DMS153 treated with DMSO at 0.1 percent for 48 hours (cell line): Measurements from ENCODE around the gene SAPCD1.

ENCODE experiments used
- DNase-seq: peaks from one replicate; lab custom pipeline; 2025; ENCODE audit not compliant: unreplicated experiment; lab: John Stamatoyannopoulos, UW

SAPCD1 gene

GRCh38 chr6:31749301-31750036 lies 13.0 kb upstream of the SAPCD1 start:
- DNase-seq, result no peak

GRCh38 chr6:31750411-31751022 lies 11.9 kb upstream of the SAPCD1 start:
- DNase-seq, result no peak

- no peak for DNase-seq
Measured at GRCh38 chr6:31752739-31753319, 9.6 kb upstream of the SAPCD1 start.

- DNase-seq, result no peak
Measured at GRCh38 chr6:31758281-31758680, 4.2 kb upstream of the SAPCD1 start.

- DNase-seq, result no peak
Measured at GRCh38 chr6:31760790-31761189, 1.7 kb upstream of the SAPCD1 start.

GRCh38 chr6:31761343-31761742 lies 1.1 kb upstream of the SAPCD1 start:
- DNase-seq, result no peak

GRCh38 chr6:31762878-31763618 lies 592 bp downstream of the SAPCD1 start:
- no peak for DNase-seq

GRCh38 chr6:31763619-31763940 lies 1.1 kb downstream of the SAPCD1 start:
- DNase-seq, result no peak

- no peak for DNase-seq
Measured at GRCh38 chr6:31764198-31764597, 1.7 kb downstream of the SAPCD1 start.

- DNase-seq, result no peak
Measured at GRCh38 chr6:31765559-31765909, 3.1 kb downstream of the SAPCD1 start.

- no peak for DNase-seq
Measured at GRCh38 chr6:31765910-31766794, 3.7 kb downstream of the SAPCD1 start.

- DNase-seq, result no peak
Measured at GRCh38 chr6:31767096-31767645, 4.7 kb downstream of the SAPCD1 start.

GRCh38 chr6:31768363-31769257 lies 6.2 kb downstream of the SAPCD1 start:
- DNase-seq, result no peak

GRCh38 chr6:31769684-31770371 lies 7.4 kb downstream of the SAPCD1 start:
- peak; percentile 36 for DNase-seq

- DNase-seq, result no peak
Measured at GRCh38 chr6:31770860-31771259, 8.4 kb downstream of the SAPCD1 start.

GRCh38 chr6:31771992-31772358 lies 9.5 kb downstream of the SAPCD1 start:
- DNase-seq, result no peak

- no peak for DNase-seq
Measured at GRCh38 chr6:31775184-31775583, 12.7 kb downstream of the SAPCD1 start.

GRCh38 chr6:31775633-31776484 lies 13.4 kb downstream of the SAPCD1 start:
- DNase-seq, result no peak
